Smooth muscle cell (in vitro differentiated cells): ENCODE data around the gene TAX1BP1. TPM values are rescaled to one million over a fixed set of nuclear protein-coding genes. Genes with fewer than 3 reads are reported as not detected.

Source experiments
- DNase-seq: peaks from one replicate; lab custom pipeline; 2025; ENCODE audit not compliant: unreplicated experiment; lab: John Stamatoyannopoulos, UW
- H2AFZ ChIP-seq: fragments of 200-600 bp; sonication (generic); 2 replicates; pipeline ENCODE4 v1.6.0; 2016; ENCODE audit warnings: antibody characterized with exemption, low read depth, mild to moderate bottlenecking
- H3F3A ChIP-seq: fragments of 200-600 bp; sonication (generic); 2 replicates; pipeline ENCODE4 v1.6.0; 2017; ENCODE audit warnings: antibody characterized with exemption, low read depth
- H3K27ac ChIP-seq: fragments of 200-600 bp; sonication (generic); 2 replicates; pipeline ENCODE4 v1.5.1; 2016; ENCODE audit warnings: low read depth, mild to moderate bottlenecking
- H3K27me3 ChIP-seq: fragments of 200-600 bp; sonication (generic); 2 replicates; pipeline ENCODE4 v1.6.1; 2016; ENCODE audit warnings: low read depth, mild to moderate bottlenecking
- H3K36me3 ChIP-seq: fragments of 200-600 bp; sonication (generic); 2 replicates; pipeline ENCODE4 v1.5.1; 2016; ENCODE audit warnings: low read depth
- H3K4me1 ChIP-seq: fragments of 200-600 bp; sonication (generic); 2 replicates; pipeline ENCODE4 v1.5.1; 2016; ENCODE audit warnings: low read depth
- H3K4me2 ChIP-seq: fragments of 200-600 bp; sonication (generic); 2 replicates; pipeline ENCODE4 v1.6.0; 2016; ENCODE audit warnings: mild to moderate bottlenecking
- H3K4me3 ChIP-seq: fragments of 200-600 bp; sonication (generic); 2 replicates; pipeline ENCODE4 v1.5.1; 2016; ENCODE audit warnings: mild to moderate bottlenecking
- H3K79me2 ChIP-seq: fragments of 200-600 bp; sonication (generic); 2 replicates; pipeline ENCODE4 v1.6.0; 2016; ENCODE audit warnings: low read depth, mild to moderate bottlenecking
- H3K9ac ChIP-seq: fragments of 200-600 bp; sonication (generic); 2 replicates; pipeline ENCODE4 v1.6.0; 2016; ENCODE audit warnings: low read depth
- H3K9me3 ChIP-seq: fragments of 200-600 bp; sonication (generic); replicated peaks from 2 replicates; pipeline ENCODE4 v1.5.1; 2016; ENCODE audit warnings: low read depth
- H4K20me1 ChIP-seq: fragments of 200-600 bp; sonication (generic); 2 replicates; pipeline ENCODE4 v1.6.0; 2016; ENCODE audit warnings: low read depth
- WGBS: methylation state at CpG from one replicate; pipeline ENCODE4 v1.1.7; 2016; ENCODE audit warnings: low lambda C conversion rate; 5-methylcytosine and 5-hydroxymethylcytosine counted together
- polyA plus RNA-seq: library from polyadenylated mRNA; unstranded; fragments of >200 nt; fragmentation: Nextera tagmentation; extraction: Ambion mirVana; gene quantifications from 2 replicates; pipeline ENCODE4 v1.2.1, GENCODE V29; 2016
- total RNA-seq: library from RNA; depleted of rRNA; stranded (reverse); fragments of >200 nt; gene quantifications from 2 replicates; pipeline ENCODE4 v1.2.3, GENCODE V29; 2014
- TF ChIP-seq, protein P1 (sequence below): fragments of 200-600 bp; sonication (generic); IDR thresholded peaks from 2 replicates; pipeline ENCODE4 v1.5.1; 2017; ENCODE audit warnings: borderline replicate concordance, mild to moderate bottlenecking, antibody characterized with exemption; ENCODE audit not compliant: insufficient read depth, poor library complexity, severe bottlenecking

The TAX1BP1 gene
- total and polyA plus RNA-seq, 2 experiments from 2014 or later = 80.4 to 81.6 TPM

- no peaks in the 10 kb centered on the region for H3K27me3 ChIP-seq
- H3K4me3 ChIP-seq = no peak overlapping the region
- no peak for DNase-seq
- H3K4me1 ChIP-seq = no peaks in the 10 kb centered on the region
- no peak overlapping the region for H3K4me2 ChIP-seq
- TF ChIP-seq, protein P1, sequence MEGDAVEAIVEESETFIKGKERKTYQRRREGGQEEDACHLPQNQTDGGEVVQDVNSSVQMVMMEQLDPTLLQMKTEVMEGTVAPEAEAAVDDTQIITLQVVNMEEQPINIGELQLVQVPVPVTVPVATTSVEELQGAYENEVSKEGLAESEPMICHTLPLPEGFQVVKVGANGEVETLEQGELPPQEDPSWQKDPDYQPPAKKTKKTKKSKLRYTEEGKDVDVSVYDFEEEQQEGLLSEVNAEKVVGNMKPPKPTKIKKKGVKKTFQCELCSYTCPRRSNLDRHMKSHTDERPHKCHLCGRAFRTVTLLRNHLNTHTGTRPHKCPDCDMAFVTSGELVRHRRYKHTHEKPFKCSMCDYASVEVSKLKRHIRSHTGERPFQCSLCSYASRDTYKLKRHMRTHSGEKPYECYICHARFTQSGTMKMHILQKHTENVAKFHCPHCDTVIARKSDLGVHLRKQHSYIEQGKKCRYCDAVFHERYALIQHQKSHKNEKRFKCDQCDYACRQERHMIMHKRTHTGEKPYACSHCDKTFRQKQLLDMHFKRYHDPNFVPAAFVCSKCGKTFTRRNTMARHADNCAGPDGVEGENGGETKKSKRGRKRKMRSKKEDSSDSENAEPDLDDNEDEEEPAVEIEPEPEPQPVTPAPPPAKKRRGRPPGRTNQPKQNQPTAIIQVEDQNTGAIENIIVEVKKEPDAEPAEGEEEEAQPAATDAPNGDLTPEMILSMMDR = no peak
- no peaks in the 10 kb centered on the region for H3F3A ChIP-seq
- peaks cover 91% of the 10 kb centered on the region for H3K79me2 ChIP-seq
- H3K27ac ChIP-seq = no peak overlapping the region
- H2AFZ ChIP-seq = no peak overlapping the region
- H3K9me3 ChIP-seq = no peaks in the 10 kb centered on the region
- H3K36me3 ChIP-seq = no peaks in the 10 kb centered on the region
- peaks cover 76% of the 10 kb centered on the region for H4K20me1 ChIP-seq
- no peak overlapping the region for H3K9ac ChIP-seq
These were observed 39.9 kb downstream of the TAX1BP1 start for GRCh38 chr7:27779873-27780272.

DNA sequence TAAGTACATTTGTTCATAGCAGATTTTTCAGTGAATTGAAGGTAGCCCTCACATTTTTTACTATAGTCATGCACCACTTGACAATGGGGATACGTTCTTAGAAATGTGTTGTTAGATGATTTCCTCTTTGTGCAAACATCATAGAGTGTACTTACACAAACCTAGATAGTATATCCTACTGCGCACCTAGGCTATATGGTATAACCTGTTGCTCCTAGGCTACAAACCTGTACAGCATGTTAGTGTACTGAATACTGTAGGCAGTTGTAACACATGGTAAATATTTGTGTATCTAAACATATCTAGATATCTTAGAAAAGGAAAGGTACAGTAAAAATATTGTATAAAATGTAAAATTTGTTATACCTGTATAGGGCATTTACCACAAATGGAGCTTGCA lies 41.2 kb downstream of the TAX1BP1 start:
- TF ChIP-seq, protein P1 = no peak
- no peaks in the 10 kb centered on the region for H3K4me1 ChIP-seq
- H3K4me3 ChIP-seq = no peak overlapping the region
- WGBS = 93% methylated on average over 2 of the region's 2 CpGs
- H2AFZ ChIP-seq = no peak overlapping the region
- no peak overlapping the region for H3K27ac ChIP-seq
- H3K27me3 ChIP-seq = no peaks in the 10 kb centered on the region
- DNase-seq = no peak
- peaks cover 88% of the 10 kb centered on the region for H3K79me2 ChIP-seq
- H3F3A ChIP-seq = no peaks in the 10 kb centered on the region
- peaks cover 68% of the 10 kb centered on the region for H4K20me1 ChIP-seq
- H3K4me2 ChIP-seq = no peak overlapping the region
- no peaks in the 10 kb centered on the region for H3K9me3 ChIP-seq
- no peak overlapping the region for H3K9ac ChIP-seq
- no peaks in the 10 kb centered on the region for H3K36me3 ChIP-seq

- no peak overlapping the region for H3K4me3 ChIP-seq
- no peaks in the 10 kb centered on the region for H3K4me1 ChIP-seq
- TF ChIP-seq, protein P1 = no peak
- H3K4me2 ChIP-seq = no peak overlapping the region
- H2AFZ ChIP-seq = no peak overlapping the region
- no peak overlapping the region for H3K9ac ChIP-seq
- H3K27ac ChIP-seq = peak overlapping the region; percentile 34
- WGBS = 46% methylated on average over 2 of the region's 2 CpGs
- peaks cover 61% of the 10 kb centered on the region for H4K20me1 ChIP-seq
- H3K27me3 ChIP-seq = no peaks in the 10 kb centered on the region
- DNase-seq = no peak
- no peaks in the 10 kb centered on the region for H3K9me3 ChIP-seq
- H3K79me2 ChIP-seq = peaks cover 71% of the 10 kb centered on the region
- H3F3A ChIP-seq = no peaks in the 10 kb centered on the region
- H3K36me3 ChIP-seq = peaks cover 7% of the 10 kb centered on the region
These were observed 42.9 kb downstream of the TAX1BP1 start for GRCh38 chr7:27782849-27783248.

DNA sequence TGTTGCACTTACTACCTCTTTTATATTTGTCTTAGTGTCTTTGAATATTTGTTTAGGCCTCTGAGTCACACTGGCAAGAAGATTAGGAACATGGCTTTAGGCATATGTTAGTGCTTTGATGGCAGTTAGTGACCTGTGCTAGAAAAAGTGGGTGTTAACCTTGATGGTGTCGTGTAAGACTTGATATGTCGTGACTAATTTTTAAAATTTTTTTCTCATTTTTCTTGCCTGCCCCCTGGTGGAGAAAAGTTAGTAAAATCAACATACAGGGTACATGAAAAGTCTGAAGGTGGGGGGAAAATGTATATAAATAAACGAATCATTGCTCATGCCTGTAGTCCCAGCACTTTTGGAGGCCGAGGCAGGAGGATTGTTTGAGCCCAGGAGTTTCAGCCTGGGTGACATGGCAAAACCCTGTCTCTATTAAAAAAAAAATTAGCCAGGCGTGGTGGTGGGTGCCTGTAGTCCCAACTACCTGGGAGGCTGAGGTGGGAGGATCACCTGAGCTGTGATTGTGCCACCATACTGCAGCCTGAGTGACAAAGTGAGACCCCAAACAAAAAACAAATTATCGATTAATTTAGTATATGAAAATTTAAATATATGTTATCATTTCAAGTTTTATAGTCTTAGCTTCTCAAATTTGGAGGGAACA lies 44.6 kb downstream of the TAX1BP1 start:
- Histone ChIP-seq H3F3A (no peaks in the 10 kb centered on the region), H3K4me3 (no peak overlapping the region), H3K27me3 (no peaks in the 10 kb centered on the region), H2AFZ (no peak overlapping the region), H3K27ac (no peak overlapping the region), H3K79me2 (peaks cover 71% of the 10 kb centered on the region), H3K4me1 (no peaks in the 10 kb centered on the region), H3K9me3 (no peaks in the 10 kb centered on the region), H4K20me1 (peaks cover 50% of the 10 kb centered on the region), H3K4me2 (peak overlapping the region; percentile 33), H3K9ac (no peak overlapping the region), H3K36me3 (peaks cover 14% of the 10 kb centered on the region)
- no peak for DNase-seq
- 54% methylated on average over 6 of the region's 6 CpGs for WGBS
- TF ChIP-seq, protein P1 = peak; percentile 67
